Germinal center (tissue), 1 donor: Measurements from ENCODE around the gene LRGUK.

ENCODE experiments used
- DNase-seq: peaks from one replicate; pipeline ENCODE4 v3.0.0; 2012; ENCODE audit warnings: mixed read lengths, low spot score

LRGUK gene

DNA sequence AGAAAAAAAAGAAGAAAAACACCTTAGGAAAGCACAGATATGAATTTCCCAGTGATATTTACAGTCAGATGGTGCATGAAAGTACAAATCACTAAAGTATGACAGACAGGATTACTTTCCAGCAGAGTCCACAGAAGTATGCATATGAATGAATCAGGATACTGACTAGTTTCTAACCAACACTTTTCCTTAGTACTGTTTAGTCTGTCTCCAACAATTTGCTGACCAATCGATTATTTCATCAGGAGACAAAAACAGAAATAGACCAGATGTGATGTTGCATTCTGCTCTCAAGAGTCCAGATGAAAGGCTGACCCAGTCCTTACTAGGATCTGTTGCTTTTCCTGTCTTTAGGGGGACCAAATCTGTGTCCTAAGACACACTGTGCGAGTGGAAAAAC lies 175.0 kb downstream of the LRGUK start:
- no peak for DNase-seq

DNA sequence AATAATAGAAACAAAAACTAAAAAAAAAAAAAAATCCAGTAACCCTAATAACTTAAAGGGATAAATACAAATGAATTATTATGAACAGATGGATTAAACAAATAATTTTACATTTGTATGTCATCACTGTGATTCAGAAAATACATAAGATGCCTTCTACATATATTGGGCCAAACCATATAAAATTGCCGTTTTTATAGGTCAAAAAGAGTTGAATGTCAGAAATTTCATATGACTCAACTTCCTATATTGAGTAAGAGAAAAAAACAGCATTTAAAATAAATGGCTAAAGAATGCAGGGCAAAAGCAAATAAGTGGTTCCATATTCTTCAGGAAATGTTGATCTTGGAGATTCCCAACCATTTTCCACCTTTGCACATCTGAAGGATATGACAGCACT lies 180.2 kb downstream of the LRGUK start:
- DNase-seq: no peak

DNA sequence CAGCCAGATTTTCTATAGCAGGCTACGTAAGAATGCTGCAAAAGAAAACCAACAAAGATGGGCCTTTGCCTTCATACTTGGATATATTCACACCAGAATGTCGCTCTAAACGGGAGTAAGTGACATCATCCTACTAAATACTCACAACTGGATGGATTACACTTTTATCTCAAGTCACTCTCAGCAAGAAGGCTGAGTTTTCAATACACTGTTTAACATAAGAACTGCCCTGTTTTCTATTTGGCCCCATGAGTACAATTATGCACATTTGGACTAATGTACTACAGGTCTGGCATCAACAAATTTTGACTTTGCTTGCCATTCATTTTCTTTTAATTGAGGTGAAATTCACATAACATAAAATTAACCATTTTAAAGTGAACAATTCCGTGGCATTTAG lies 181.4 kb downstream of the LRGUK start:
- DNase-seq: no peak

DNA sequence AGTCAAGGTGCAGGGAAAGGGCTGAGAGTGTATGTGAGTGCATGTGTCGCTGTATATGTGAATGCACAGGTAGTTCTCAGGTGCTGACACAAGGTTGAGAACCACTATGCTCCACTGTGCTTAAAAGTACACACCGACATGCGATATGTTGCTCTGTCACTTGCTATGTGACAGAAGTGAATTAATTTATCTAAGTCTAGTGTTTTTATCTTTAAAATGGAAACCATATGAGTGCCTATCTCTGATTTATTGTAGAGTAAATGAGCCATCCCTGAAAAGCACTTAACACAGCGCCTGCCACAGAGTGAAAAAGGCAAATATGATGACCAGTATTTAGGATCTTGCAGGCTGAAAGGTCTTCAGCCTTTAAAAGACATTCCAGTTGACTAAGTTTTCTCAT lies 184.7 kb downstream of the LRGUK start:
- DNase-seq: no peak

DNA sequence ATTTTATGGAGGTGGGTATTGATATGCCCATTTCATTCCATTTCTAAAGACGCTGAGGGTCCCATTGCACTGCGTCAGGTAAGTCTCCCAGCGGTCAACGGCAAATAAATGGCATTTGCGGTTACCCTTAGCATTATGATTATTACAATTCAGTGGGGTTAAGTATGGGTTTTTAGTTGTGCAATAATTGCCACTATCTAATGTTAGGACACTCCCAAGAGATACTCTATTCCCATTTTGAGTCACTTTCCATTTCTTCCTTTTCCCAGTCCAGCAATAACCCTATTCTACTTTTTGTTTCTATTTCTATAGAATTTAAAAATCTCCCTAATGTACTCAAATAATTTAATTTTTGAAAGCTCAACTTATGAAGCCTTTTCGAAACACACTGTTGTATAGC lies 185.6 kb downstream of the LRGUK start:
- DNase-seq: no peak

DNA sequence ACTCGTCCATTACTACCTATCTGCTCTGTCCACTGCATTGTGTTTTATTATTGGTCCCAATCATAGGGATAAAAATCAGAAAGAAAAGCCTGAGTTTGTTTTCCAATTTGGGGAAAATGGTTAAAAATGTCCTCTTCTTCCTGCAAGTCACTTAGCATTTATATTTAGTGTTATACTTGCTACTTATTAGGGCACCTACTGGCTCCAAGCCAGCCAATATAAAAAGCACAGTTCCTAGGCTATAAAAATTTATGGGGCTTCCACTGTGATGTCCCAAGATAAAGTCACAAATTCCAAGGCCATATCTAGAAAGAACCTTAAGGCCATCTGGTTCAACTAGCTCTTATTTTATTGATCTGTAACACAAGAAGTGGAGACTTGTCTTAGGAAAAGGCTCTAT lies 186.4 kb downstream of the LRGUK start:
- DNase-seq: no peak
